Measurements from ENCODE around the gene ZBTB2.

ZBTB2 gene

GRCh38 chr6:151436300-151436699, 44.9 kb upstream of the ZBTB2 start (continued):
- no peak for TF ChIP-seq ISL1 (CRISPR knock-in tag; IDR thresholded peaks at IDR 0.05)

- TF ChIP-seq ZC3H10 (CRISPR knock-in tag; IDR thresholded peaks at IDR 0.05) (no peak), PPARA (CRISPR knock-in tag; IDR thresholded peaks at IDR 0.05; ENCODE audit: borderline replicate concordance) (no peak), RARB (CRISPR knock-in tag; IDR thresholded peaks at IDR 0.05) (no peak), ZFP30 (CRISPR knock-in tag; IDR thresholded peaks at IDR 0.05) (no peak), OSR1 (CRISPR knock-in tag; IDR thresholded peaks at IDR 0.05) (no peak), GLIS3 (CRISPR knock-in tag; IDR thresholded peaks at IDR 0.05) (no peak), ZNF565 (CRISPR knock-in tag; conservative IDR thresholded peaks at IDR 0.05; ENCODE audit: low read depth) (no peak), CSRNP3 (CRISPR knock-in tag; IDR thresholded peaks at IDR 0.05) (no peak), ARNTL (CRISPR knock-in tag; IDR thresholded peaks at IDR 0.05; ENCODE audit: borderline replicate concordance, low read depth) (no peak)
- no peak for ATAC-seq
Measured at GRCh38 chr6:151434369-151434768, 43.0 kb upstream of the ZBTB2 start.

- no peak for TF ChIP-seq ZNF70 (CRISPR knock-in tag; IDR thresholded peaks at IDR 0.05)
- TF ChIP-seq TOX (CRISPR knock-in tag; IDR thresholded peaks at IDR 0.05; ENCODE audit: borderline replicate concordance), result no peak
- no peak for TF ChIP-seq GLIS3 (CRISPR knock-in tag; IDR thresholded peaks at IDR 0.05)
- TF ChIP-seq ZFP30 (CRISPR knock-in tag; IDR thresholded peaks at IDR 0.05), result no peak
- TF ChIP-seq CSRNP3 (CRISPR knock-in tag; IDR thresholded peaks at IDR 0.05), result no peak
- TF ChIP-seq ZNF8 (CRISPR knock-in tag; IDR thresholded peaks at IDR 0.05), result no peak
- no peak for TF ChIP-seq POU6F1 (CRISPR knock-in tag; IDR thresholded peaks at IDR 0.05; ENCODE audit: borderline replicate concordance, low read depth)
- TF ChIP-seq RARB (CRISPR knock-in tag; IDR thresholded peaks at IDR 0.05), result no peak
- TF ChIP-seq ARNTL (CRISPR knock-in tag; IDR thresholded peaks at IDR 0.05; ENCODE audit: borderline replicate concordance, low read depth), result no peak
- ATAC-seq, result no peak
Measured at GRCh38 chr6:151432651-151433050, 41.3 kb upstream of the ZBTB2 start.

- ATAC-seq, result 0 out of 3 replicates have a peak, but pooled peaks have one; percentile 35
- TF ChIP-seq CSDC2 (CRISPR knock-in tag; IDR thresholded peaks at IDR 0.05), result no peak
Measured at GRCh38 chr6:151431337-151431736, 40.0 kb upstream of the ZBTB2 start.

GRCh38 chr6:151430886-151431285, 39.5 kb upstream of the ZBTB2 start:
- ATAC-seq, result peak; percentile 37; the same call in 1 of the 3 replicates
- TF ChIP-seq ARNTL (CRISPR knock-in tag; IDR thresholded peaks at IDR 0.05; ENCODE audit: borderline replicate concordance, low read depth), result no peak
- TF ChIP-seq CREB5 (CRISPR knock-in tag; IDR thresholded peaks at IDR 0.05; ENCODE audit: low read depth), result no peak
- no peak for TF ChIP-seq GLIS3 (CRISPR knock-in tag; IDR thresholded peaks at IDR 0.05)
- no peak for TF ChIP-seq PPARA (CRISPR knock-in tag; IDR thresholded peaks at IDR 0.05; ENCODE audit: borderline replicate concordance)
- no peak for TF ChIP-seq ISL1 (CRISPR knock-in tag; IDR thresholded peaks at IDR 0.05)
- TF ChIP-seq ZNF565 (CRISPR knock-in tag; conservative IDR thresholded peaks at IDR 0.05; ENCODE audit: low read depth), result no peak
- TF ChIP-seq CSRNP3 (CRISPR knock-in tag; IDR thresholded peaks at IDR 0.05), result no peak
- no peak for TF ChIP-seq OSR1 (CRISPR knock-in tag; IDR thresholded peaks at IDR 0.05)
- TF ChIP-seq ZFP30 (CRISPR knock-in tag; IDR thresholded peaks at IDR 0.05), result no peak
- TF ChIP-seq RARB (CRISPR knock-in tag; IDR thresholded peaks at IDR 0.05), result no peak
- TF ChIP-seq TSHZ2 (CRISPR knock-in tag; IDR thresholded peaks at IDR 0.05), result no peak
- TF ChIP-seq ZC3H10 (CRISPR knock-in tag; IDR thresholded peaks at IDR 0.05), result no peak
- no peak for TF ChIP-seq ZNF8 (CRISPR knock-in tag; IDR thresholded peaks at IDR 0.05)
- TF ChIP-seq TOX (CRISPR knock-in tag; IDR thresholded peaks at IDR 0.05; ENCODE audit: borderline replicate concordance), result no peak
- TF ChIP-seq CSDC2 (CRISPR knock-in tag; IDR thresholded peaks at IDR 0.05), result no peak
- TF ChIP-seq BACH2 (CRISPR knock-in tag; IDR thresholded peaks at IDR 0.05; ENCODE audit: borderline replicate concordance), result no peak
- no peak for TF ChIP-seq PATZ1 (CRISPR knock-in tag; IDR thresholded peaks at IDR 0.05; ENCODE audit: borderline replicate concordance)
- TF ChIP-seq ZFP3 (CRISPR knock-in tag; IDR thresholded peaks at IDR 0.05), result no peak
- TF ChIP-seq TCF4 (CRISPR knock-in tag; IDR thresholded peaks at IDR 0.05; ENCODE audit: borderline replicate concordance), result no peak

All from SK-N-SH treated with all-trans-retinoic acid at 6 μM for 48 hours (cell line).